Glutamatergic neuron (in vitro differentiated cells): Measurements from ENCODE around the gene ZNF311. TPM values are rescaled to one million over a fixed set of nuclear protein-coding genes. Genes with fewer than 3 reads are reported as not detected.
A peak's percentile ranks its signal among the peaks of the same experiment; 100 is the strongest.

Experiments
- DNase-seq: peaks from one replicate; pipeline ENCODE4 v3.0.0; 2022
- H3K27ac Mint-ChIP-seq: one replicate; pipeline ENCODE4 v1.8.0; 2020; ENCODE audit warnings: mild to moderate bottlenecking, mixed read lengths, inconsistent platforms; ENCODE audit not compliant: unreplicated experiment
- H3K27me3 Mint-ChIP-seq: one replicate; pipeline ENCODE4 v1.8.0; 2020; ENCODE audit warnings: mild to moderate bottlenecking, moderate library complexity, mixed read lengths, inconsistent platforms; ENCODE audit not compliant: unreplicated experiment
- H3K36me3 Mint-ChIP-seq: one replicate; pipeline ENCODE4 v1.8.0; 2020; ENCODE audit warnings: mild to moderate bottlenecking, mixed read lengths, inconsistent platforms; ENCODE audit not compliant: unreplicated experiment
- H3K4me1 Mint-ChIP-seq: one replicate; pipeline ENCODE4 v1.8.0; 2020; ENCODE audit warnings: mild to moderate bottlenecking, low read depth, mixed read lengths, inconsistent platforms; ENCODE audit not compliant: unreplicated experiment
- H3K4me3 Mint-ChIP-seq: one replicate; pipeline ENCODE4 v1.8.0; 2020; ENCODE audit warnings: mild to moderate bottlenecking, mixed read lengths, inconsistent platforms; ENCODE audit not compliant: unreplicated experiment
- H3K9me3 Mint-ChIP-seq: one replicate; pipeline ENCODE4 v1.8.0; 2020; ENCODE audit warnings: mild to moderate bottlenecking, moderate library complexity, mixed read lengths, inconsistent platforms; ENCODE audit not compliant: unreplicated experiment
- total RNA-seq: library from RNA; stranded (reverse); fragmentation: NEBNext Ultra II Directional; extraction: Animal tissue kit (Norgen Biotek cat#: 25700); gene quantifications from one replicate; pipeline ENCODE4 v1.2.1, GENCODE V29; 2021; ENCODE audit not compliant: unreplicated experiment
- TF ChIP-seq, protein P1 (sequence below): fragments of 200-600 bp; sonication (generic); IDR thresholded peaks from one replicate; pipeline ENCODE4 v1.5.0; 2021; ENCODE audit not compliant: partially characterized antibody, unreplicated experiment

ZNF311 gene
- total RNA-seq, 1 donor from 2014 or later, result 5.1 TPM

GRCh38 chr6:28995093-28995650, 9.9 kb downstream of the ZNF311 start:
- TF ChIP-seq, protein P1, sequence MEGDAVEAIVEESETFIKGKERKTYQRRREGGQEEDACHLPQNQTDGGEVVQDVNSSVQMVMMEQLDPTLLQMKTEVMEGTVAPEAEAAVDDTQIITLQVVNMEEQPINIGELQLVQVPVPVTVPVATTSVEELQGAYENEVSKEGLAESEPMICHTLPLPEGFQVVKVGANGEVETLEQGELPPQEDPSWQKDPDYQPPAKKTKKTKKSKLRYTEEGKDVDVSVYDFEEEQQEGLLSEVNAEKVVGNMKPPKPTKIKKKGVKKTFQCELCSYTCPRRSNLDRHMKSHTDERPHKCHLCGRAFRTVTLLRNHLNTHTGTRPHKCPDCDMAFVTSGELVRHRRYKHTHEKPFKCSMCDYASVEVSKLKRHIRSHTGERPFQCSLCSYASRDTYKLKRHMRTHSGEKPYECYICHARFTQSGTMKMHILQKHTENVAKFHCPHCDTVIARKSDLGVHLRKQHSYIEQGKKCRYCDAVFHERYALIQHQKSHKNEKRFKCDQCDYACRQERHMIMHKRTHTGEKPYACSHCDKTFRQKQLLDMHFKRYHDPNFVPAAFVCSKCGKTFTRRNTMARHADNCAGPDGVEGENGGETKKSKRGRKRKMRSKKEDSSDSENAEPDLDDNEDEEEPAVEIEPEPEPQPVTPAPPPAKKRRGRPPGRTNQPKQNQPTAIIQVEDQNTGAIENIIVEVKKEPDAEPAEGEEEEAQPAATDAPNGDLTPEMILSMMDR, result no peak
- Mint-ChIP-seq H3K27ac (no peak overlapping the region), H3K9me3 (no peaks in the 10 kb centered on the region), H3K4me3 (no peak overlapping the region), H3K4me1 (no peaks in the 10 kb centered on the region), H3K36me3 (no peaks in the 10 kb centered on the region), H3K27me3 (no peaks in the 10 kb centered on the region)
- DNase-seq, result no peak

- DNase-seq, result peak; percentile 82
- Mint-ChIP-seq H3K36me3 (no peaks in the 10 kb centered on the region), H3K27me3 (peaks cover 3% of the 10 kb centered on the region)
These were observed 16.4 kb downstream of the ZNF311 start for GRCh38 chr6:28988536-28989311.

DNA sequence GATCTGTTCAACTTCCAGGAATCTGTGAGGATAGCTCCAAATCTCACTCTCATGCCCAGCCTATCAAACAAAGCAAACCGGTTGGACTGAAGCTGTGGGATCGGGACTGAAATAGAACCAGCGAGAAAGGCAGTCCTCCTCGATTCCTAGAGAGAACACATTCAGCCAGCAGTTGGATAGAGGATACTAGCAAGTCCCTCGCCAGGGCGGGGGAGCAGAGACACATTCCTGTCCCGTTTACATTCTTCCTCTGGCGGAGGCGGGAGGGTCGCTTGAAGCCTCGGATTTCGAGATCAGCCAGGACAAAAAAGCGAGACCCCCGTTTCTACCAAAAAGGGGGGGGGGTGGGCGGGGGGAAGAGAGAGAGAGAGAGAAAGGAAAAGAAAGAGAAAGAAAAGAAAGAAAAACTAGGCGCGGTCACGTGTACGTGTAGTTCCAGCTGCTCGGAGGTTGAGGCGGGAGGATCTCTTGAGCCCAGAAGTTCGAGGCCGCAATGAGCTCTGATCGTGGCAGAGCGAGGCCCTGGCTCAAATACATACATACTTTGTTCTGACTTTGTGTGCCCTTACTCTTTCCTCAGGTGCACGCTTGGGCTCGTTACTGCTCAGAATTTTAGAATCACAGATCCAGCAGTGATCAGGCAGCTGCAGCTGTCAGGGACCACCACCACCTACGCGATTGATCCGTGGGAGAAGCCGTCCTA, 19.5 kb downstream of the ZNF311 start:
- H3K27me3 Mint-ChIP-seq, result peaks cover 15% of the 10 kb centered on the region
- TF ChIP-seq, protein P1, result no peak
- H3K4me1 Mint-ChIP-seq, result peaks cover 2% of the 10 kb centered on the region

More at GRCh38 chr6:28988536-28989311, 16.4 kb downstream of the ZNF311 start:
- Mint-ChIP-seq H3K27ac (no peak overlapping the region), H3K9me3 (peaks cover 5% of the 10 kb centered on the region), H3K4me1 (no peaks in the 10 kb centered on the region), H3K4me3 (peak overlapping the region; percentile 84)
- TF ChIP-seq, protein P1, result peak; percentile 68

DNA sequence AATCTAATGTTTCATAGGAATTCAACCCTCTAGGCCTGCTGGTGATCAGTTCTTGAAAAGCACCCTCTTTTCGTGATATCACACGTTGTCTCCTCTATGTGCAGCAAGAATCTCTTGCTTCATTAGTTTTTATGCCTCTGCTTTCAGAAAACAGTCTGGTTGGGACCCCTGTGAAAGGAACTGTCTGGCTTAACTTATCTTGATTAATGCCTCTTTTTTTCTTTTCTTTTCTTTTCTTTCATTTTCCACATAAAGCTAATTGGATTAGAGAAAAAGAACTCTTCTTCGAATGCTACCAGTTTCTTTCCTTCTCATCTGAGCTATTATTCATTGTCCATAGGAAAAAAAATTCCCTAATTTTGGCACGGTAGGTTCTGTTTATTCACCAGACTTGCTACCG, 21.3 kb downstream of the ZNF311 start:
- Mint-ChIP-seq H3K27me3 (peaks cover 18% of the 10 kb centered on the region), H3K36me3 (peaks cover 4% of the 10 kb centered on the region), H3K4me3 (peak overlapping the region; percentile 89), H3K4me1 (peaks cover 3% of the 10 kb centered on the region), H3K27ac (no peak overlapping the region), H3K9me3 (peaks cover 26% of the 10 kb centered on the region)
- TF ChIP-seq, protein P1, result no peak
- DNase-seq, result no peak

More for the DNA sequence above, 19.5 kb downstream of the ZNF311 start:
- peaks cover 4% of the 10 kb centered on the region for H3K36me3 Mint-ChIP-seq
- H3K4me3 Mint-ChIP-seq, result peak overlapping the region; percentile 89
- peak overlapping the region; percentile 76 for H3K27ac Mint-ChIP-seq
- peaks cover 23% of the 10 kb centered on the region for H3K9me3 Mint-ChIP-seq
- peak; percentile 80 for DNase-seq
